Measurements from ENCODE around the gene PPFIA4. TPM values are rescaled to one million over a fixed set of nuclear protein-coding genes. Genes with fewer than 3 reads are reported as not detected.

PPFIA4 gene
- total RNA-seq, 1 donor from 2014 or later = 9.1 TPM

GRCh38 chr1:203028784-203029553 lies 2.7 kb downstream of the PPFIA4 start:
- peaks cover 15% of the 10 kb centered on the region for H3K27me3 ChIP-seq (ENCODE audit: insufficient read depth, low read length)
- H4K20me1 ChIP-seq (ENCODE audit: insufficient read depth, low read length) = no peaks in the 10 kb centered on the region
- no peak overlapping the region for H3K4me3 ChIP-seq (ENCODE audit: insufficient read depth, low read depth, low read length)
- H3K9me3 ChIP-seq (ENCODE audit: insufficient read depth, low read depth, low read length) = no peaks in the 10 kb centered on the region
- no peak for FAIRE-seq
- H2AFZ ChIP-seq (ENCODE audit: low read depth, low read length) = no peak overlapping the region
- Mint-ChIP-seq H3K9me3 (ENCODE audit: unreplicated experiment) (no peaks in the 10 kb centered on the region), H3K36me3 (ENCODE audit: low read depth, unreplicated experiment) (peaks cover 12% of the 10 kb centered on the region), H3K4me3 (ENCODE audit: unreplicated experiment) (no peak overlapping the region), H3K4me1 (ENCODE audit: low read depth, unreplicated experiment) (peaks cover 9% of the 10 kb centered on the region), H3K27me3 (ENCODE audit: low read depth, unreplicated experiment) (peaks cover 21% of the 10 kb centered on the region), H3K27ac (ENCODE audit: unreplicated experiment) (no peak overlapping the region)
- peaks cover 8% of the 10 kb centered on the region for H3K4me1 ChIP-seq (ENCODE audit: insufficient read depth, low read length)
- H3K79me2 ChIP-seq (ENCODE audit: insufficient read depth, low read length) = no peaks in the 10 kb centered on the region
- H3K9ac ChIP-seq (ENCODE audit: low read length) = no peak overlapping the region
- TF ChIP-seq EZH2 (IDR thresholded peaks at IDR 0.05; ENCODE audit: insufficient read depth, low read length) (no peak), CTCF (IDR thresholded peaks at IDR 0.05; ENCODE audit: insufficient read depth, low read depth, low read length) (no peak)
- DNase-seq (ENCODE audit: low read depth) = no peak
- no peak overlapping the region for H3K27ac ChIP-seq (ENCODE audit: low read depth, low read length)
- peaks cover 10% of the 10 kb centered on the region for H3K36me3 ChIP-seq (ENCODE audit: insufficient read depth, low read length)
- H3K4me2 ChIP-seq (ENCODE audit: low read length) = no peak overlapping the region

- Mint-ChIP-seq H3K9me3 (ENCODE audit: unreplicated experiment) (no peaks in the 10 kb centered on the region), H3K4me3 (ENCODE audit: unreplicated experiment) (no peak overlapping the region), H3K36me3 (ENCODE audit: low read depth, unreplicated experiment) (peaks cover 13% of the 10 kb centered on the region), H3K27me3 (ENCODE audit: low read depth, unreplicated experiment) (peaks cover 29% of the 10 kb centered on the region), H3K4me1 (ENCODE audit: low read depth, unreplicated experiment) (peaks cover 20% of the 10 kb centered on the region), H3K27ac (ENCODE audit: unreplicated experiment) (no peak overlapping the region)
- Histone ChIP-seq H2AFZ (ENCODE audit: low read depth, low read length) (no peak overlapping the region), H3K4me2 (ENCODE audit: low read length) (no peak overlapping the region), H3K4me1 (ENCODE audit: insufficient read depth, low read length) (peaks cover 4% of the 10 kb centered on the region), H3K4me3 (ENCODE audit: insufficient read depth, low read depth, low read length) (no peak overlapping the region), H3K36me3 (ENCODE audit: insufficient read depth, low read length) (no peaks in the 10 kb centered on the region), H3K9ac (ENCODE audit: low read length) (no peak overlapping the region), H3K27me3 (ENCODE audit: insufficient read depth, low read length) (peaks cover 14% of the 10 kb centered on the region), H3K27ac (ENCODE audit: low read depth, low read length) (no peak overlapping the region), H3K79me2 (ENCODE audit: insufficient read depth, low read length) (no peaks in the 10 kb centered on the region), H4K20me1 (ENCODE audit: insufficient read depth, low read length) (no peaks in the 10 kb centered on the region), H3K9me3 (ENCODE audit: insufficient read depth, low read depth, low read length) (no peaks in the 10 kb centered on the region)
- DNase-seq (ENCODE audit: low read depth) (no peak), FAIRE-seq (no peak)
- TF ChIP-seq EZH2 (IDR thresholded peaks at IDR 0.05; ENCODE audit: insufficient read depth, low read length) = no peak
- TF ChIP-seq CTCF (IDR thresholded peaks at IDR 0.05; ENCODE audit: insufficient read depth, low read depth, low read length) = peak; percentile 52
These were observed 5.2 kb downstream of the PPFIA4 start for GRCh38 chr1:203031467-203031866.

- Mint-ChIP-seq H3K36me3 (ENCODE audit: low read depth, unreplicated experiment) (peaks cover 9% of the 10 kb centered on the region), H3K4me1 (ENCODE audit: low read depth, unreplicated experiment) (peaks cover 23% of the 10 kb centered on the region), H3K27ac (ENCODE audit: unreplicated experiment) (no peak overlapping the region), H3K27me3 (ENCODE audit: low read depth, unreplicated experiment) (peaks cover 25% of the 10 kb centered on the region), H3K4me3 (ENCODE audit: unreplicated experiment) (no peak overlapping the region), H3K9me3 (ENCODE audit: unreplicated experiment) (no peaks in the 10 kb centered on the region)
- no peak overlapping the region for H2AFZ ChIP-seq (ENCODE audit: low read depth, low read length)
- no peak overlapping the region for H3K27ac ChIP-seq (ENCODE audit: low read depth, low read length)
- H3K4me2 ChIP-seq (ENCODE audit: low read length) = no peak overlapping the region
- no peaks in the 10 kb centered on the region for H3K9me3 ChIP-seq (ENCODE audit: insufficient read depth, low read depth, low read length)
- H3K4me1 ChIP-seq (ENCODE audit: insufficient read depth, low read length) = peaks cover 8% of the 10 kb centered on the region
- H4K20me1 ChIP-seq (ENCODE audit: insufficient read depth, low read length) = no peaks in the 10 kb centered on the region
- TF ChIP-seq EZH2 (IDR thresholded peaks at IDR 0.05; ENCODE audit: insufficient read depth, low read length) = no peak
- no peak for TF ChIP-seq CTCF (IDR thresholded peaks at IDR 0.05; ENCODE audit: insufficient read depth, low read depth, low read length)
- DNase-seq (ENCODE audit: low read depth) (no peak), FAIRE-seq (no peak)
- no peaks in the 10 kb centered on the region for H3K36me3 ChIP-seq (ENCODE audit: insufficient read depth, low read length)
- no peaks in the 10 kb centered on the region for H3K79me2 ChIP-seq (ENCODE audit: insufficient read depth, low read length)
- H3K9ac ChIP-seq (ENCODE audit: low read length) = no peak overlapping the region
- no peak overlapping the region for H3K4me3 ChIP-seq (ENCODE audit: insufficient read depth, low read depth, low read length)
- H3K27me3 ChIP-seq (ENCODE audit: insufficient read depth, low read length) = no peaks in the 10 kb centered on the region
These were observed 7.0 kb downstream of the PPFIA4 start for GRCh38 chr1:203033287-203033686.
